ENCODE results near the gene IL10RA.

DNA sequence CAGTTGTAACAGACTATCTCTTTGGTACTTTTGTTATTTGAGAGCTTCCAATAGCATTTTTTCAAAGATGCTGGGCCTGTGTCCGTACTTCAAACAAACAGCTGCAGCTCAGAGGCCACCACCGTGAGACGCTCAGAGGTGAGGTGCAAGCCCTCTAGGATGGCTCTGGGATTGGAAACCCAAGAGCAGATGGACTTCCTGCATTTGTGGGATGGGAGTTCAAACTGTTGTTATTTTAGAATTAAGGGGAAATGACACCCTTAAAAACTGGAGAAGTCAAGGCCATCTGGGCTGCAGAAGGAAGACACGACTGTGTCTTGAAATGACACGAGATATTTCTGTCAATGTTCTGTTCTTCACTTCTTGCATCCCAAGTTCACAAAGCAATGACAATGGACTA, 9.2 kb upstream of the IL10RA start:
- TF ChIP-seq, protein P1, sequence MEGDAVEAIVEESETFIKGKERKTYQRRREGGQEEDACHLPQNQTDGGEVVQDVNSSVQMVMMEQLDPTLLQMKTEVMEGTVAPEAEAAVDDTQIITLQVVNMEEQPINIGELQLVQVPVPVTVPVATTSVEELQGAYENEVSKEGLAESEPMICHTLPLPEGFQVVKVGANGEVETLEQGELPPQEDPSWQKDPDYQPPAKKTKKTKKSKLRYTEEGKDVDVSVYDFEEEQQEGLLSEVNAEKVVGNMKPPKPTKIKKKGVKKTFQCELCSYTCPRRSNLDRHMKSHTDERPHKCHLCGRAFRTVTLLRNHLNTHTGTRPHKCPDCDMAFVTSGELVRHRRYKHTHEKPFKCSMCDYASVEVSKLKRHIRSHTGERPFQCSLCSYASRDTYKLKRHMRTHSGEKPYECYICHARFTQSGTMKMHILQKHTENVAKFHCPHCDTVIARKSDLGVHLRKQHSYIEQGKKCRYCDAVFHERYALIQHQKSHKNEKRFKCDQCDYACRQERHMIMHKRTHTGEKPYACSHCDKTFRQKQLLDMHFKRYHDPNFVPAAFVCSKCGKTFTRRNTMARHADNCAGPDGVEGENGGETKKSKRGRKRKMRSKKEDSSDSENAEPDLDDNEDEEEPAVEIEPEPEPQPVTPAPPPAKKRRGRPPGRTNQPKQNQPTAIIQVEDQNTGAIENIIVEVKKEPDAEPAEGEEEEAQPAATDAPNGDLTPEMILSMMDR (IDR thresholded peaks at IDR 0.05 in 8 of 11, conservative IDR thresholded peaks at IDR 0.05 in 3 of 11) = no peak
- no peak for TF ChIP-seq POLR2A (IDR thresholded peaks at IDR 0.05)
- TF ChIP-seq POLR2AphosphoS5 (IDR thresholded peaks at IDR 0.05) = no peak

All from spleen (tissue), 7 donors.